PC-9 (cell line): ENCODE results near the gene CEP120. TPM values are rescaled to one million over a fixed set of nuclear protein-coding genes. Genes with fewer than 3 reads are reported as not detected.

Experiments used
- BruUV-seq: library from RNA; stranded (reverse); fragments of 400-500 nt; replicated peaks from 2 replicates; lab custom pipeline; 2021; lab: Mats Ljungman, UMichigan
- CTCF ChIA-PET: fragments of 300-600 bp; sonication (Branson Sonifier 250); formaldehyde crosslinking; loops from one replicate; lab custom pipeline; 2022; ENCODE audit warnings: antibody characterized with exemption; lab: Charles Lee
- POLR2A ChIA-PET: fragments of 300-600 bp; sonication (Branson Sonifier 250); formaldehyde crosslinking; loops from one replicate; lab custom pipeline; 2022; ENCODE audit warnings: antibody characterized with exemption; ENCODE audit not compliant: unreplicated experiment; lab: Charles Lee
- DNase-seq, 2 experiments: peaks; one replicate each; pipeline versions ENCODE4 v3.0.0 to v3.0.0-alpha.2; 2015 to 2022; ENCODE audit warnings: mixed read lengths in 1 of 2
- H2AFZ ChIP-seq: fragments of 200-600 bp; sonication (generic); 2 replicates; pipeline ENCODE4 v1.8.1; 2017; ENCODE audit warnings: antibody characterized with exemption
- H3F3A ChIP-seq: fragments of 200-600 bp; sonication (generic); 2 replicates; pipeline ENCODE4 v1.8.1; 2017; ENCODE audit warnings: antibody characterized with exemption, mild to moderate bottlenecking, low read depth; ENCODE audit not compliant: insufficient read depth
- H3K27ac ChIP-seq: fragments of 200-600 bp; sonication (generic); 2 replicates; pipeline ENCODE4 v1.6.1; 2016; ENCODE audit warnings: mixed run types
- H3K27me3 ChIP-seq: fragments of 200-600 bp; sonication (generic); 2 replicates; pipeline ENCODE4 v1.6.1; 2016; ENCODE audit warnings: low read depth, mixed run types; ENCODE audit not compliant: insufficient read depth
- H3K36me3 ChIP-seq: fragments of 200-600 bp; sonication (generic); 2 replicates; pipeline ENCODE4 v1.6.1; 2016; ENCODE audit warnings: low read depth, mixed run types
- H3K4me1 ChIP-seq: fragments of 200-600 bp; sonication (generic); replicated peaks from 2 replicates; pipeline ENCODE4 v1.6.1; 2016; ENCODE audit warnings: mixed run types; ENCODE audit not compliant: insufficient read depth
- H3K4me2 ChIP-seq: fragments of 200-600 bp; sonication (generic); 2 replicates; pipeline ENCODE4 v1.6.1; 2017; ENCODE audit warnings: mixed run types
- H3K4me3 ChIP-seq: fragments of 200-600 bp; sonication (generic); 2 replicates; pipeline ENCODE4 v1.6.1; 2016; ENCODE audit warnings: mixed run types
- H3K79me2 ChIP-seq: fragments of 200-600 bp; sonication (generic); 2 replicates; pipeline ENCODE4 v1.6.1; 2017; ENCODE audit warnings: low read depth, mixed run types
- H3K9me2 ChIP-seq: fragments of 200-600 bp; sonication (generic); 2 replicates; pipeline ENCODE4 v1.8.1; 2017; ENCODE audit warnings: mild to moderate bottlenecking; ENCODE audit not compliant: insufficient read depth
- H3K9me3 ChIP-seq: fragments of 200-600 bp; sonication (generic); 2 replicates; pipeline ENCODE4 v1.8.1; 2016; ENCODE audit warnings: low read depth; ENCODE audit not compliant: insufficient read depth
- H4K20me1 ChIP-seq: fragments of 200-600 bp; sonication (generic); 2 replicates; pipeline ENCODE4 v1.8.1; 2017; ENCODE audit not compliant: insufficient read depth
- CTCF ChIP-seq: fragments of 200-600 bp; sonication (generic); conservative IDR thresholded peaks from 2 replicates; pipeline ENCODE4 v1.6.1; 2017; ENCODE audit warnings: mixed run types, antibody characterized with exemption, mild to moderate bottlenecking, moderate library complexity
- EZH2 ChIP-seq: fragments of 200-600 bp; sonication (generic); IDR thresholded peaks from 2 replicates; pipeline ENCODE4 v1.8.0; 2017; ENCODE audit warnings: antibody characterized with exemption, low read depth
- intact Hi-C: fragments of 100-400 bp; cut with micrococcal nuclease; formaldehyde crosslinking; loops from one replicate; pipeline ENCODE4 v1.10.0; 2022; ENCODE audit not compliant: unreplicated experiment
- total RNA-seq: library from RNA; stranded (reverse); gene quantifications from 2 replicates; pipeline ENCODE4 v1.2.3, GENCODE V29; 2021

CEP120 gene
- total RNA-seq, 1 experiment from 2014 or later = 24.5 TPM

- TF ChIP-seq CTCF = no peak
- TF ChIP-seq EZH2 = no peak
- Histone ChIP-seq H3K27ac (peak overlapping the region; percentile 97), H3K27me3 (no peaks in the 10 kb centered on the region), H3K9me2 (no peaks in the 10 kb centered on the region), H3K36me3 (no peaks in the 10 kb centered on the region), H3F3A (peaks cover 23% of the 10 kb centered on the region), H3K79me2 (no peaks in the 10 kb centered on the region), H3K4me2 (peak overlapping the region; percentile 67), H2AFZ (peak overlapping the region; percentile 79; the same call in 1 of the 2 replicates), H3K4me3 (no peak overlapping the region), H3K9me3 (peaks cover 2% of the 10 kb centered on the region; the same call in 1 of the 2 replicates), H4K20me1 (no peaks in the 10 kb centered on the region), H3K4me1 (peaks cover 26% of the 10 kb centered on the region)
- ChIA-PET CTCF (no interaction called here), POLR2A (interaction anchor here (0.6 kb wide), 1 partner anchor 931 kb away, joined by 5 read pairs; no protein-coding TSS in a partner anchor)
- no peak for DNase-seq
- BruUV-seq = TSS peak; percentile 49
- intact Hi-C loops = no loop called here
Measured at GRCh38 chr5:123429221-123429954, 6.2 kb upstream of the CEP120 start.

DNA sequence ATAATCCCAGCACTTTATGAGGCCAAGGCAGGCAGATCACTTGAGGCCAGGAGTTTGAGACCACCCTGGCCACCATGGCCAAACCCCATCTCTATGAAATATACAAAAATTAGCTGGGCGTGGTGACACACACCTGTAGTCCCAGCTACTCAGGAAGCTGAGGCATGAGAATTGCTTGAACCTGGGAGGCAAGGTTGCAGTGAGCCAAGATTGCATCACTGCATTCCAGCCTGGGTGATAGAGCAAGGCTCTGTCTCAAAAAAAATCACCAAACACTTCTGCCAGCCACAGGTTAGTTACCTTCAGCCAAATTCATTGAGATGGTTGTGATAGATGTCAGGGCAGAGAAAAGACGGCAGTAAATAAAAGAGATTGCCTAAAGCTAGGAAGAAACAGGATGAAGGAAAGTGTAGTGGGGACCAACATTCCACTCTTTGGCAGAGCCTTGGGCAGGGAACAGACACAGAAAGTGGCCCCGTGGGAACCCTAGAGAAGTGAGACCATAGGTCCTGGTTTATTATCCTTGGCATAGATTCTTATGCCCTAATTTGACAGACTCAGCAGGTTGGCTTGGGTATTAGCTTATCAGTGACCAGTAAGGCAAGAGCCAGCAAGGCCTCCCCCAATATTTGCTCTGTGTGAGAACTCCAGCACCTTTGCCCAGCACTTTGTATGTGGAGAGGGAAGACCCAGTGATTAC lies 5.5 kb upstream of the CEP120 start:
- H3K79me2 ChIP-seq = no peaks in the 10 kb centered on the region
- intact Hi-C loops = no loop called here
- H3F3A ChIP-seq = peaks cover 26% of the 10 kb centered on the region
- H3K4me3 ChIP-seq = no peak overlapping the region
- ChIA-PET CTCF (no interaction called here), POLR2A (no interaction called here)
- no TSS peak for BruUV-seq
- peak overlapping the region; percentile 97 for H3K27ac ChIP-seq
- peak overlapping the region; percentile 79; the same call in 1 of the 2 replicates for H2AFZ ChIP-seq
- peak in 1 of 2 experiments; percentile 56 for DNase-seq
- peaks cover 2% of the 10 kb centered on the region; the same call in 1 of the 2 replicates for H3K9me3 ChIP-seq
- H3K4me1 ChIP-seq = peaks cover 31% of the 10 kb centered on the region
- H4K20me1 ChIP-seq = no peaks in the 10 kb centered on the region
- H3K27me3 ChIP-seq = no peaks in the 10 kb centered on the region
- H3K36me3 ChIP-seq = no peaks in the 10 kb centered on the region
- TF ChIP-seq EZH2 (no peak), CTCF (no peak)
- H3K4me2 ChIP-seq = peak overlapping the region; percentile 67
- no peaks in the 10 kb centered on the region for H3K9me2 ChIP-seq

- no peak overlapping the region for H3K4me2 ChIP-seq
- no peaks in the 10 kb centered on the region for H3K27me3 ChIP-seq
- no peak overlapping the region for H3K27ac ChIP-seq
- BruUV-seq = no TSS peak
- no peaks in the 10 kb centered on the region for H4K20me1 ChIP-seq
- peaks cover 6% of the 10 kb centered on the region for H3K79me2 ChIP-seq
- no peaks in the 10 kb centered on the region for H3K36me3 ChIP-seq
- peaks cover 28% of the 10 kb centered on the region for H3F3A ChIP-seq
- peaks cover 32% of the 10 kb centered on the region for H3K4me1 ChIP-seq
- no peak for TF ChIP-seq CTCF
- no peak for TF ChIP-seq EZH2
- no peak overlapping the region for H3K4me3 ChIP-seq
- no peak for DNase-seq
- H2AFZ ChIP-seq = no peak overlapping the region
- ChIA-PET CTCF (no interaction called here), POLR2A (no interaction called here)
- H3K9me3 ChIP-seq = peaks cover 2% of the 10 kb centered on the region; the same call in 1 of the 2 replicates
- H3K9me2 ChIP-seq = no peaks in the 10 kb centered on the region
- intact Hi-C loops = no loop called here
Measured at GRCh38 chr5:123427281-123427680, 4.1 kb upstream of the CEP120 start.
